Activated naive CD8-positive, alpha-beta T cell treated with anti-CD3 and anti-CD28 coated beads, Interleukin-2, amount 50 U/mL, for 24 hours (primary cell): ENCODE measurements around the gene IFTAP.
"Not testable (repeated sequence)": the region's sequence is repeated elsewhere in the genome, so short reads cannot be mapped to it uniquely, and the experiment has no call there.

ENCODE experiments used
- ATAC-seq: fragments of 150-1000 bp; cut with Tn5 transposase; one replicate; pipeline ENCODE4 v1.10.0; 2021
- DNase-seq: peaks from one replicate; pipeline ENCODE4 v3.0.0; 2021
- H3K27ac Mint-ChIP-seq: one replicate; pipeline ENCODE4 v1.8.0; 2021; ENCODE audit warnings: mild to moderate bottlenecking, mixed read lengths
- H3K27me3 Mint-ChIP-seq: one replicate; pipeline ENCODE4 v1.8.0; 2021; ENCODE audit warnings: mixed read lengths
- H3K36me3 Mint-ChIP-seq: one replicate; pipeline ENCODE4 v1.8.0; 2021; ENCODE audit warnings: low read depth, mixed read lengths
- H3K4me1 Mint-ChIP-seq: one replicate; pipeline ENCODE4 v1.8.0; 2021; ENCODE audit warnings: mixed read lengths
- H3K4me3 Mint-ChIP-seq: one replicate; pipeline ENCODE4 v1.8.0; 2021; ENCODE audit warnings: mild to moderate bottlenecking, moderate library complexity, mixed read lengths
- H3K9me3 Mint-ChIP-seq: one replicate; pipeline ENCODE4 v1.8.0; 2021; ENCODE audit warnings: mixed read lengths

The IFTAP gene, protein sequence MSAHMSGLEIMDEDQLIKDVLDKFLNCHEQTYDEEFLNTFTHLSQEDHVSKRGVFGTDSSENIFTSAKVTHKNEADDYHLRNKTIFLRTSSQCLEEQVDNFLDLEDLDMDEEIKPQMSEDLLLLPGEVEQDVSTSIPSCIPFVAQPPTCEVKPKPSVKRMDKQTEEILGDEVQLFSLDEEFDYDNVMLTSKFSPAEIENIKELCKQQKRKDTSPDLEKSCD

DNA sequence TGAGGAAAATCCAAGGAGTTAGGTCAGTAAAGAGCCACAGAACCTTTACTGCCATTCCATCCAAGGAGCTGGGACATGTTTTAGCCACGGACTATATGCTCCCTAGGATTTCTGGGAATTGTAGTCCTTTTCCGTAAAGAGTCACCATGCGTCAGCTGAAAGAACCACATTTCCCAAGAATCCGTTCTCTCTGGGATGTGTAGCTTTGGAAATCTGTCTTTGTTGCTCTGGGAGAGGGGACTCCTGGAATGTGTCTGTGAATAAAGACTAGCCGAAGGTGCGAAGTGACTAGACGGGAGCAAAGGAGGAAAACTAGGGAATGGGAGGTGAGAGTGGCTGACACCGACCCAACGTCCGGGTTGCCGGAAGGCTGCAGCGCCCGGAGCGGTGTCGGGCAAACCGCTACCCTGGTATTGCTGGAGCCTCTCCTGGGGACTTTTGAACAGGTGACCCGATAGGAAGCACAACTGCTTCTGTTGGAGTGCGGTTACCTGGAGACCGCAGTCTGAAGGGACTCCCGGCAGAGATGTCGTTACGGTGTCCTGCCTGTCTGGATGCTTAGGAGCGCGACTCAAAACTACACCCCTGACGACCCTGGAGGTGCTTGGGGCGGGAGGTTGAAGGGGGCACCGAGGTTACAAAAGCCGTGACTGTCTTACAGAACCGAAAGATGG lies at the start of gene IFTAP:
Gene IFTAP, plus strand, starts transcription at position 187 of the 674 bp plus-strand sequence. CDS start 15,602 bp downstream, outside the sequence.
- ATAC-seq, result peak; percentile 85
- H3K4me3 Mint-ChIP-seq, result peak within 1 kb of the TSS; percentile 92
- H3K27ac Mint-ChIP-seq, result no peak within 1 kb of the TSS
- peaks cover 39% of the 10 kb centered on the region for H3K27me3 Mint-ChIP-seq
- peaks cover 6% of the 10 kb centered on the region for H3K4me1 Mint-ChIP-seq
- DNase-seq, result peak; percentile 21
- no peaks in the 10 kb centered on the region for H3K36me3 Mint-ChIP-seq
- H3K9me3 Mint-ChIP-seq, result no peaks in the 10 kb centered on the region

DNA sequence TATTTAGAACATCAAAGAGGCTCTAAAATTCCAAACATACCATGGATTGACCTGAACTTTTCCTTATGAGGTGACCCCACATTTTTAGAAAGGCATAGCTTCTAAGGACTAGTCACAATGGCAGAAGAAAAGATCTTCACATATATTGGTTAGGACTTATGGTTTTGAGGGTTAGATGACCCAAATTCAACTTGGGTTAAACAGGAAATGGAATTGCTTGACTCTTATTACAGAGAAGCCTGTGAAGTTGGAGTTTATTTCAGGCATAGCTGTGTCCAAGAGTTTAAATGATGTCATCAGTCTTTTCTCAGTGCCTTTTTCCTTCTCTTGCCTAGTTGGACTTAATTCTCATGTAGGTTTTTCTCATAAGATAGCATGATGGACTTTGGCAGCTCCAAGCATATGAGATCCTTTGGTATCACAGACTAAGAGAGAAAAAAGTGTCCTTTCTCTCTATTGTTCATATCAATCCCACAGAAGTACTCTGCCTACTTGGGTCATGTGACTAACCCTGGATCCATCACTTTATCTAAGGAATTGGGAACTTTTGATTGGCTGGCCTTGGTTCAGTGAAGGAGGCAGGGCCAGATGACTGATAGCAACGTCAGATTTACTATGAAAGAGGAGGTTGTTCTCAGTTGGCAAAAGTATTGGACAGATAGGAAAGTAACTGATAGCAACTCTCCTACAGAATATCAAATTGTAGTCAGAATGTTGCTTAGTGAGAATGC lies 43.8 kb upstream of the IFTAP start:
- no peak for DNase-seq
- peaks cover 5% of the 10 kb centered on the region for H3K27me3 Mint-ChIP-seq
- H3K4me3 Mint-ChIP-seq, result no peak overlapping the region
- no peaks in the 10 kb centered on the region for H3K9me3 Mint-ChIP-seq
- peaks cover 1% of the 10 kb centered on the region for H3K4me1 Mint-ChIP-seq
- no peaks in the 10 kb centered on the region for H3K36me3 Mint-ChIP-seq
- no peak for ATAC-seq
- H3K27ac Mint-ChIP-seq, result no peak overlapping the region

DNA sequence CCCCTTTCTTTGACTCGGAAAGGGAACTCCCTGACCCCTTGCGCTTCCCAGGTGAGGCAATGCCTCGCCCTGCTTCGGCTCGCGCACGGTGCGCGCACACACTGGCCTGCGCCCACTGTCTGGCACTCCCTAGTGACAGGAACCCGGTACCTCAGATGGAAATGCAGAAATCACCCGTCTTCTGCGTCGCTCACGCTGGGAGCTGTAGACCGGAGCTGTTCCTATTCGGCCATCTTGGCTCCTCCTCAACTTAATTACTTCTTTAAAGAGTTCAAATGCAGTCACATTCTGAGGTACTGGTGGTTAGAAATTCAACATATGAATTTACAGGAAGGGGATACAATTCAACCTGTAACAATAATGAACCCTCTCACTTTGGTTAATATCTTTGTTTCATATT lies 36.9 kb upstream of the IFTAP start:
- DNase-seq, H3K36me3 Mint-ChIP-seq, ATAC-seq, H3K27me3 Mint-ChIP-seq, H3K9me3 Mint-ChIP-seq, H3K27ac Mint-ChIP-seq, H3K4me3 Mint-ChIP-seq: not testable (repeated sequence)
- H3K4me1 Mint-ChIP-seq, result peaks cover 19% of the 10 kb centered on the region

DNA sequence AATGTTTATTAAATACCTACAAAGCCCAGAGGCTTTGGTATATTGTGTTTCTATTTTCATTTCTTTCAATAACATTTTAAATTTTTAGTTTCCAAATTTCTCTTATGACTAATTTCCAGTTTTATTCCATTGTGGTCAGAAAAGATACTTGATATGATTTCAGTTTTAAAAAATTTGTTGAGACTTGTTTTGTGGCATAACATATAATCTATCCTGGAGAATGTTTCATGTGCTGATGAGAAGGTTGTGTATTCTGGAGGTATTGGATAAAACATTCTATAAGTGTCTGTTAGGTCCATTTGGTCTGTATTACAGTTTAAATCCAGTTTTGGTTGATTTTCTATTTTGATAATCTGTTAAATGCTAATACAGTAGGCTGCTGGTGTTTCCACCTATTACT lies 36.3 kb upstream of the IFTAP start:
- Mint-ChIP-seq H3K27ac (peak overlapping the region; percentile 60), H3K9me3 (no peaks in the 10 kb centered on the region), H3K27me3 (no peaks in the 10 kb centered on the region), H3K4me1 (peaks cover 19% of the 10 kb centered on the region), H3K36me3 (no peaks in the 10 kb centered on the region), H3K4me3 (peak overlapping the region; percentile 64)
- ATAC-seq (no peak), DNase-seq (no peak)

DNA sequence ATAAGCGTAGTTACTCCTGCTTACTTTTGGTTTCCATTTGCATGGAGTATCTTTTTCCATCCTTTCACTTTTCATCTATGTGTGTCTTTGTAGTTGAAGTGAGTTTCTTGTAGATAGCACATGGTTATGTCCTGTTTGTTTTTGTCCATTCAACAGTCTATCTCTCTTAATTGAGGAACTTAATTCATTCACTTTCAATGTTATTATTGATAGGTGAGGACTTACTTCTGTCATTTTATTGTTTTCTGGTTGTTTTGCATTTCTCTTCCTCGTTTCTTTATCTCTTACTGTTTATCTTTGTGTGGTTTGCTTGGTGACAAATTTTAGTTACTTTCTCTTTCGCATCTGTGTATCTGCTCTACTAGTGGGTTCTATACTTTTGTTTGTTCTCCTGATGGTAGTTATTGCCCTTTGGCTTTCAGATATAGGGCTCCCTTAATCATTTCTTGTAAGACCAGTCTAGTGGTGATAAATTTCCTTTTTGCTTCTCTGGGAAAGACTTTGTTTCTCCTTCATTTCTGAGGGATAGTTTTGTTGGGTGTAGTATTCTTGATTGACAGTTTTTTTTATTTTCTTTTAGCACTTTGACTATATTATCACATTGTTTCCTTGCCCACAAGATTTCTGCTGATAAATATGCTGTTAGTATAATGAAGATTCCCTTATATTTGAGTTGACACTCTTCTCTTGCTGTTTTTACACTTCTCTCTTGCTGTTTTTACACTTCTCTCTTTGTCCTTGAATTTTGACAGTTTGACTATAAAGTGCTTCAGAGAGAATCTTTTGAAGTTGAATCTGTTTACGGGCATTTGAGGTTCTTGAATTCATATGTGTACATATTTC lies 35.5 kb upstream of the IFTAP start:
- H3K27ac Mint-ChIP-seq, result peak overlapping the region; percentile 60

DNA sequence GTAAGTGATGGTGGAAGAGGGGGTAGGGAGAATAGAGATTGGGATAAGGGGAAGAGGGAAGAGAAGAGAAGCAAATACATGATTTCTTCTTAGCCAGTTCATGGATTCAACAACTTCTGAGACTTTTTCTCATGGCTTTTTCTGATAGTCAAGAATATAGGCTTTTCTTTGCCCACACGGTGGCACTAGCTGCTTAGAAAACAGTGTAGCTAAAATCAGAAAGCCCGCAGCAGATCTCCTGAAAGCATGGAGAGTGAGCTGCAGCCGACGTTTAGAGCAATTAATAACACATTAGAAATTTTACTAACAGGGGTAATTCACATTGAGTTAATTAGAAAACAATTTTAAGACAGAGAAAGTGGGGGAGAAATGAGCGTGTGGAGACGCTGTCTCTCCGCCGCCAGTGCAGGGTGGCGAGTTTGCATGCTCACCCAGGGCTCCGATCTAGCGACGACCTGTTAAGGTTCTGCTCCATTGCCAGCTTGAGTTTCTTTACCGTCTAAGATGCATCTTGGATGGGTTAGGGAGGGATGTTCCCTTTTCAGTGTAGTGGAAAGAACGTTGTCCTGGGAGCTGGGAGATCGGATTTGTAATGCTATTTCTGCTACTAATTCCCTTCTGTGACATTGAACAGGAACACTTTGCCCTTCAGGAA lies 29.8 kb upstream of the IFTAP start:
- Mint-ChIP-seq H3K4me1 (peaks cover 4% of the 10 kb centered on the region), H3K27me3 (peaks cover 30% of the 10 kb centered on the region), H3K9me3 (no peaks in the 10 kb centered on the region), H3K36me3 (no peaks in the 10 kb centered on the region), H3K4me3 (peak overlapping the region; percentile 50), H3K27ac (no peak overlapping the region)
- peak; percentile 66 for ATAC-seq
- DNase-seq, result peak; percentile 42

More for the DNA sequence above, 35.5 kb upstream of the IFTAP start:
- no peaks in the 10 kb centered on the region for H3K36me3 Mint-ChIP-seq
- DNase-seq (no peak), ATAC-seq (peak; percentile 59)
- H3K27me3 Mint-ChIP-seq, result no peaks in the 10 kb centered on the region
- H3K9me3 Mint-ChIP-seq, result no peaks in the 10 kb centered on the region
- peak overlapping the region; percentile 64 for H3K4me3 Mint-ChIP-seq
- peaks cover 19% of the 10 kb centered on the region for H3K4me1 Mint-ChIP-seq

DNA sequence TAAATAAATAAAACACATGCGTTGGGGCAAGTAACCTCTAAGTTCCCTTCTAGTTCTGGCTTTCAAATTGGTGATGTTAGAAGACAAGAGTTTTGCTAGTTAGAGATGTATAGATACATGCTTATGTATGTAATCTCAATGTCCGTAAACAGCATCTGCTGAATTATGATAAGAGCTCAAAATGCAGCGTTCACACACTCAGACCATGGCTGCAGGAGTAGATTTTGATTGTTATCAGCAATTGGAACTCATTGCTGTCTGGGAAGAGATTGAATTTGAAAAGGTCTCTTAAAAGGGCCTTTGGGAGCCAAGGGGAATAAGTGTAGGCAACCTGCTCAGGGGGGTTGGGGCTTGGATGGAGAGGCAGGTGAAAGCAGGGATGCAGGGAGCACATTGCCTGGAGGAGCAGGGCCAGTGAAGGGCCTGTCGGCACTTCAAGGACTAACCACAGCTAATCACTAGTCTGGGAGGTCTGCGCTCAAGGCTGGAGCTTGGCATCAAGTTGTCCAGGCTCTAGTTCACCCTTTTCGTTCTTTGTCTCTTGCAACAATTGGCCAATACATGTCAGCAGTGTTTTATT lies 29.2 kb upstream of the IFTAP start:
- no peaks in the 10 kb centered on the region for H3K9me3 Mint-ChIP-seq
- H3K27ac Mint-ChIP-seq, result no peak overlapping the region
- DNase-seq (no peak), ATAC-seq (no peak)
- H3K4me1 Mint-ChIP-seq, result peaks cover 4% of the 10 kb centered on the region
- H3K27me3 Mint-ChIP-seq, result peaks cover 30% of the 10 kb centered on the region
- no peaks in the 10 kb centered on the region for H3K36me3 Mint-ChIP-seq
- H3K4me3 Mint-ChIP-seq, result no peak overlapping the region

DNA sequence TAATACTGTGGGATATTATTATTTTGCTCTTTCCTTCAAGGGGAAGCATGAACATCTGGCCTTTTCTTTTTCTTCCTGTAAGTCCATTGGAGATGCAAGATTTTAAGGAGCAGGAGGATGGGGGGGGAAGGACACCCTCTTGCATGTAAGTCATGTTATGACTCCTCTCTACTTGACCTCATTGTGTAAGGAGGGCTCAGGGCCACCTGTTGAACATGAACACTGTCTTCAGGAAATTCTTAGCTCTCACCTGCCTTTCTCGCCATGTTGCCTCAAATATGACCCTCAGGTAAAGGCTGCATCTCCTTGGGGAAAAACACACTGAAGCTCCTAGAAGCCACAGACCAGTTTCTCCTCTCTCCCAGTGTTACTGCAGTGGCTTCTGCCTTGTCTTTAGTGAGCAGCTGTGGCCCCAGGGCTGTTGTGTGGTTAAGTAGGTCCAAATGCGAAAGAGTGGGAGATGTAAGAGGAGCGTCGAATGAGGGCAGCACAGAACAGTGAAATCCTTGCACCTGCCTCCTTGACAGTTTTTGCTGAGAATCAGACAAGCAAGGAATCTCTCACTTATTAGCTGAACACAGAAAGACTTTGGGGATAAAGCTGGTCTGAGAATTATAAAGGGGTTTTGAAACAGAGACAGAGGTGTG lies 27.8 kb upstream of the IFTAP start:
- ATAC-seq (no peak), DNase-seq (no peak)
- H3K36me3 Mint-ChIP-seq, result no peaks in the 10 kb centered on the region
- no peaks in the 10 kb centered on the region for H3K9me3 Mint-ChIP-seq
- H3K27ac Mint-ChIP-seq, result no peak overlapping the region
- no peak overlapping the region for H3K4me3 Mint-ChIP-seq
- peaks cover 39% of the 10 kb centered on the region for H3K27me3 Mint-ChIP-seq
- peaks cover 4% of the 10 kb centered on the region for H3K4me1 Mint-ChIP-seq

DNA sequence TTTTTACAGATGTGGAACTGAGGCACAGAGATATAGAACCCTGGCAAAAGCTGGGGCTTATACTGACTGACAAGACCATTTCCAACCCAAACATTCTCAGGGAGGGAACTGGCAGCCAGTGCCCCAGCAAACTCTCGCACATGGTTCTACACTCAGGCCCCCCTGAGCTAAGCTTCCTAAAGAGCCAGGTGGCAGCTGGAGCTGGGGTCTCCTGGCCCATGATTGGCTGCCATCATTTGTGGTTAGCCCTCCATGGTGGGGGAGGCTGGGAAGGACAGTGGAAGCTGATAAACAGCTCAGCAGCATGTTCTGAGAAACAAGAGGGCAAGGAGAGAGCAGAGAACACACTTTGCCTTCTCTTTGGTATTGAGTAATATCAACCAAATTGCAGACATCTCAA lies 26.6 kb upstream of the IFTAP start, which contains the start of gene RAG1:
Gene RAG1, plus strand, starts transcription at position 314 of the 400 bp plus-strand sequence. CDS start 5,298 bp downstream, outside the sequence.
- Mint-ChIP-seq H3K9me3 (no peaks in the 10 kb centered on the region), H3K27me3 (peaks cover 47% of the 10 kb centered on the region), H3K4me3 (no peak within 1 kb of the TSS), H3K4me1 (peaks cover 4% of the 10 kb centered on the region), H3K36me3 (no peaks in the 10 kb centered on the region), H3K27ac (no peak within 1 kb of the TSS)
- ATAC-seq, result no peak
- no peak for DNase-seq

DNA sequence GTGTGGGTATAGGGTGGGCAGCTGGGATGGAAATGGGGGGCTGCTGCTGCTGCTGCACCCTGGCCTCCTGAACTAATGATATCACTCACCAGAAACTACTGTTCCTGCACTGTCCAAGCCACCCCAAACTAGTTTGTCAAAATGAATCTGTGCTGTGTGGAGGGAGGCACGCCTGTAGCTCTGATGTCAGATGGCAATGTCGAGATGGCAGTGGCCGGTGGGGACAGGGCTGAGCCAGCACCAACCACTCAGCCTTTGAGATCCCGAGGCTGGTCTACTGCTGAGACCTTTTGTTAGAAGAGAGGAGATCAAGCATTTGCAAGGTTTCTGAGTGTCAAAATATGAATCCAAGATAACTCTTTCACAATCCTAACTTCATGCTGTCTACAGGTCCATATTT lies 25.2 kb upstream of the IFTAP start:
- H3K9me3 Mint-ChIP-seq, result no peaks in the 10 kb centered on the region
- no peak for DNase-seq
- H3K4me3 Mint-ChIP-seq, result no peak overlapping the region
- H3K36me3 Mint-ChIP-seq, result no peaks in the 10 kb centered on the region
- ATAC-seq, result no peak
- peaks cover 46% of the 10 kb centered on the region for H3K27me3 Mint-ChIP-seq
- no peak overlapping the region for H3K27ac Mint-ChIP-seq
- peaks cover 4% of the 10 kb centered on the region for H3K4me1 Mint-ChIP-seq

DNA sequence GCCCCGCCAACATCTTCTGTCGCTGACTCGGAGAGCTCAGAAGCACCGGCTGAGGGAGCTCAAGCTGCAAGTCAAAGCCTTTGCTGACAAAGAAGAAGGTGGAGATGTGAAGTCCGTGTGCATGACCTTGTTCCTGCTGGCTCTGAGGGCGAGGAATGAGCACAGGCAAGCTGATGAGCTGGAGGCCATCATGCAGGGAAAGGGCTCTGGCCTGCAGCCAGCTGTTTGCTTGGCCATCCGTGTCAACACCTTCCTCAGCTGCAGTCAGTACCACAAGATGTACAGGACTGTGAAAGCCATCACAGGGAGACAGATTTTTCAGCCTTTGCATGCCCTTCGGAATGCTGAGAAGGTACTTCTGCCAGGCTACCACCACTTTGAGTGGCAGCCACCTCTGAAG lies 19.8 kb upstream of the IFTAP start:
- H3K36me3 Mint-ChIP-seq, result no peaks in the 10 kb centered on the region
- DNase-seq (no peak), ATAC-seq (no peak)
- H3K9me3 Mint-ChIP-seq, result no peaks in the 10 kb centered on the region
- no peak overlapping the region for H3K4me3 Mint-ChIP-seq
- peaks cover 17% of the 10 kb centered on the region for H3K27me3 Mint-ChIP-seq
- H3K27ac Mint-ChIP-seq, result no peak overlapping the region
- no peaks in the 10 kb centered on the region for H3K4me1 Mint-ChIP-seq

DNA sequence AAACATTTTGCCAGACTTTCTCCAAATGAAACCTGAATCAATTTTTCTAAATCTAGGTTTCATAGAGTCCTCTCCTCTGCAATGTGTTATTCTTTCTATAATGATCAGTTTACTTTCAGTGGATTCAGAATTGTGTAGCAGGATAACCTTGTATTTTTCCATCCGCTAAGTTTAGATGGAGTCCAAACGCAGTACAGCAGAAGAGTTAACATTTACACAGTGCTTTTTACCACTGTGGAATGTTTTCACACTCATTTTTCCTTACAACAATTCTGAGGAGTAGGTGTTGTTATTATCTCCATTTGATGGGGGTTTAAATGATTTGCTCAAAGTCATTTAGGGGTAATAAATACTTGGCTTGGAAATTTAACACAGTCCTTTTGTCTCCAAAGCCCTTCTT lies 16.9 kb upstream of the IFTAP start:
- H3K27me3 Mint-ChIP-seq, result peaks cover 4% of the 10 kb centered on the region
- H3K4me3 Mint-ChIP-seq, result no peak overlapping the region

DNA sequence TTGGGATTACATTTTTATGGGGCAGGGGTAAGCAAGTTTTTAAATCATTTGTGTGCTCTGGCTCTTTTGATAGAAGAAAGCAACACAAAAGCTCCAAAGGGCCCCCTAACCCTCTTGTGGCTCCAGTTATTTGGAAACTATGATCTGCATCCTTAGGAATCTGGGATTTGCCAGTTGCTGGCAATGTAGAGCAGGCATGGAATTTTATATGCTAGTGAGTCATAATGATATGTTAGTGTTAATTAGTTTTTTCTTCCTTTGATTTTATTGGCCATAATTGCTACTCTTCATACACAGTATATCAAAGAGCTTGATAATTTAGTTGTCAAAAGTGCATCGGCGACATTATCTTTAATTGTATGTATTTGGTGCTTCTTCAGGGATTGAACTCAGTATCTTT lies 16.4 kb upstream of the IFTAP start:
- H3K4me1 Mint-ChIP-seq, result no peaks in the 10 kb centered on the region
- H3K4me3 Mint-ChIP-seq, result no peak overlapping the region
- H3K36me3 Mint-ChIP-seq, result no peaks in the 10 kb centered on the region
- H3K9me3 Mint-ChIP-seq, result peaks cover 8% of the 10 kb centered on the region
- no peak for ATAC-seq
- H3K27me3 Mint-ChIP-seq, result peaks cover 4% of the 10 kb centered on the region
- DNase-seq, result no peak
- no peak overlapping the region for H3K27ac Mint-ChIP-seq

More for the DNA sequence above, 16.9 kb upstream of the IFTAP start:
- no peaks in the 10 kb centered on the region for H3K36me3 Mint-ChIP-seq
- DNase-seq, result no peak
- H3K4me1 Mint-ChIP-seq, result no peaks in the 10 kb centered on the region
- no peak overlapping the region for H3K27ac Mint-ChIP-seq
- H3K9me3 Mint-ChIP-seq, result peaks cover 8% of the 10 kb centered on the region
- ATAC-seq, result no peak
